Fibroblast of skin of scalp (primary cell): ENCODE measurements around the gene PITX2.
A peak's percentile ranks its signal among the peaks of the same experiment; 100 is the strongest.

ENCODE experiments used
- DNase-seq: peaks from one replicate; pipeline ENCODE4 v3.0.0-alpha.2; 2013

Gene PITX2

GRCh38 chr4:110636171-110636679 is 13.3 kb upstream of the PITX2 start:
- DNase-seq = no peak

GRCh38 chr4:110635163-110635865 is 12.4 kb upstream of the PITX2 start:
- DNase-seq = no peak

- DNase-seq = no peak
Observed at GRCh38 chr4:110634350-110635162, 11.7 kb upstream of the PITX2 start.

GRCh38 chr4:110633358-110634341 is 10.8 kb upstream of the PITX2 start:
- DNase-seq = no peak

GRCh38 chr4:110632506-110633357 is 9.9 kb upstream of the PITX2 start:
- no peak for DNase-seq

- DNase-seq = peak; percentile 90
Observed at GRCh38 chr4:110631584-110632505, 9.0 kb upstream of the PITX2 start.

- no peak for DNase-seq
Observed at GRCh38 chr4:110630688-110631402, 8.0 kb upstream of the PITX2 start.

- no peak for DNase-seq
Observed at GRCh38 chr4:110629780-110630687, 7.2 kb upstream of the PITX2 start.

- no peak for DNase-seq
Observed at GRCh38 chr4:110629214-110629754, 6.4 kb upstream of the PITX2 start.

- DNase-seq = no peak
Observed at GRCh38 chr4:110628663-110629213, 5.9 kb upstream of the PITX2 start.

GRCh38 chr4:110627977-110628662 is 5.2 kb upstream of the PITX2 start:
- DNase-seq = no peak

- no peak for DNase-seq
Observed at GRCh38 chr4:110626532-110627153, 3.8 kb upstream of the PITX2 start.

GRCh38 chr4:110625576-110626257 is 2.8 kb upstream of the PITX2 start:
- peak; percentile 41 for DNase-seq

- DNase-seq = no peak
Observed at GRCh38 chr4:110624904-110625494, 2.1 kb upstream of the PITX2 start.

- no peak for DNase-seq
Observed at GRCh38 chr4:110624398-110624780, 1.5 kb upstream of the PITX2 start.
